ENCODE results near the gene SYT1. TPM values are rescaled to one million over a fixed set of nuclear protein-coding genes. Genes with fewer than 3 reads are reported as not detected.
"Not testable (repeated sequence)": the region's sequence is repeated elsewhere in the genome, so short reads cannot be mapped to it uniquely, and the experiment has no call there.

SYT1 gene
- total RNA-seq, 1 donor from 2014 or later: 33.2 TPM

DNA sequence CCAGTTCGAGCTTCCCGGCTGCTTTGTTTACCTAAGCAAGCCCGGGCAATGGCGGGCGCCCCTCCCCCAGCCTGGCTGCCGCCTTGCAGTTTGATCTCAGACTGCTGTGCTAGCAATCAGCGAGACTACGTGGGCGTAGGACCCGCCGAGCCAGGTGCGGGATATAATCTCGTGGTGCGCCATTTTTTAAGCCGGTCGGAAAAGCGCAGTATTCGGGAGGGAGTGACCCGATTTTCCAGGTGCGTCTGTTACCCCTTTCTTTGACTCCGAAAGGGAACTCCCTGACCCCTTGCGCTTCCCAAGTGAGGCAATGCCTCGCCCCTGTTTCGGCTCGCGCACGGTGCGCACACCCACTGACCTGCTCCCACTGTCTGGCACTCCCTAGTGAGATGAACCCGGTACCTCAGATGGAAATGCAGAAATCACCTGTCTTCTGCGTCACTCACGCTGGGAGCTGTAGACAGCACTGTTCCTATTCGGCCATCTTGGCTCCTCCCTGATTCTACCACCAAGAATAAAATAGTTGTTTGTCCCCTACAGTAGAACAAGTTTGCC is 180.7 kb downstream of the SYT1 start:
- H3K79me2 ChIP-seq (ENCODE audit: insufficient read depth, low read length); H3K27ac Mint-ChIP-seq (ENCODE audit: unreplicated experiment); H3K27ac ChIP-seq (ENCODE audit: low read depth, low read length); H3K36me3 ChIP-seq (ENCODE audit: insufficient read depth, low read length); H3K4me1 ChIP-seq (ENCODE audit: insufficient read depth, low read length); FAIRE-seq; H3K4me3 ChIP-seq (ENCODE audit: insufficient read depth, low read depth, low read length); H3K4me1 Mint-ChIP-seq (ENCODE audit: low read depth, unreplicated experiment); H4K20me1 ChIP-seq (ENCODE audit: insufficient read depth, low read length); H3K9me3 Mint-ChIP-seq (ENCODE audit: unreplicated experiment); H3K27me3 ChIP-seq (ENCODE audit: insufficient read depth, low read length); H3K9me3 ChIP-seq (ENCODE audit: insufficient read depth, low read depth, low read length); H3K36me3 Mint-ChIP-seq (ENCODE audit: low read depth, unreplicated experiment); H3K4me2 ChIP-seq (ENCODE audit: low read length); H3K27me3 Mint-ChIP-seq (ENCODE audit: low read depth, unreplicated experiment); H2AFZ ChIP-seq (ENCODE audit: low read depth, low read length); H3K9ac ChIP-seq (ENCODE audit: low read length); DNase-seq (ENCODE audit: low read depth): not testable (repeated sequence)
- peak overlapping the region; percentile 54 for H3K4me3 Mint-ChIP-seq (ENCODE audit: unreplicated experiment)

DNA sequence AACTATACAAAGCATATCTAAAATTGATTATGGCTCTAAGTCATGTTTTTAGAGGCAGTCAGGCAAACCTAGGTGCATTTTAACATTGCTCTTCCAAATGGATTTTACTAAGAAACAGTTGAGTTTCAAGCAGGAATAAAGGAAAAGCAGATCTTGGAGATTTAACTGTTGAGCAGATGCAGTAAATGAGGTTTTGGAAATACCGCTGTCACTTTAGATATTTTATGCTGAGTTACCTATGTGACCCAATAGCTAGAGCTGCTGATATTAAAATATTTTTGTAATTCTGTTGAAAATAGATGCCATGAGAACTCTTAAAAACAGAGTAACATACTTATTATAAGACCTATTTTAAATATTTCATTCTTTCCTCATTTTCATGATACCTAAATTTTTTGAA is 181.4 kb downstream of the SYT1 start:
- H3K9me3 ChIP-seq (ENCODE audit: insufficient read depth, low read depth, low read length): no peaks in the 10 kb centered on the region
- no peaks in the 10 kb centered on the region for H3K27me3 ChIP-seq (ENCODE audit: insufficient read depth, low read length)
- no peaks in the 10 kb centered on the region for H3K36me3 ChIP-seq (ENCODE audit: insufficient read depth, low read length)
- Mint-ChIP-seq H3K4me3 (ENCODE audit: unreplicated experiment) (no peak overlapping the region), H3K27me3 (ENCODE audit: low read depth, unreplicated experiment) (no peaks in the 10 kb centered on the region), H3K27ac (ENCODE audit: unreplicated experiment) (no peak overlapping the region), H3K36me3 (ENCODE audit: low read depth, unreplicated experiment) (no peaks in the 10 kb centered on the region), H3K9me3 (ENCODE audit: unreplicated experiment) (no peaks in the 10 kb centered on the region), H3K4me1 (ENCODE audit: low read depth, unreplicated experiment) (no peaks in the 10 kb centered on the region)
- H3K4me3 ChIP-seq (ENCODE audit: insufficient read depth, low read depth, low read length): no peak overlapping the region
- no peak overlapping the region for H3K9ac ChIP-seq (ENCODE audit: low read length)
- no peak for TF ChIP-seq EZH2 (IDR thresholded peaks at IDR 0.05; ENCODE audit: insufficient read depth, low read length)
- TF ChIP-seq, protein P1, sequence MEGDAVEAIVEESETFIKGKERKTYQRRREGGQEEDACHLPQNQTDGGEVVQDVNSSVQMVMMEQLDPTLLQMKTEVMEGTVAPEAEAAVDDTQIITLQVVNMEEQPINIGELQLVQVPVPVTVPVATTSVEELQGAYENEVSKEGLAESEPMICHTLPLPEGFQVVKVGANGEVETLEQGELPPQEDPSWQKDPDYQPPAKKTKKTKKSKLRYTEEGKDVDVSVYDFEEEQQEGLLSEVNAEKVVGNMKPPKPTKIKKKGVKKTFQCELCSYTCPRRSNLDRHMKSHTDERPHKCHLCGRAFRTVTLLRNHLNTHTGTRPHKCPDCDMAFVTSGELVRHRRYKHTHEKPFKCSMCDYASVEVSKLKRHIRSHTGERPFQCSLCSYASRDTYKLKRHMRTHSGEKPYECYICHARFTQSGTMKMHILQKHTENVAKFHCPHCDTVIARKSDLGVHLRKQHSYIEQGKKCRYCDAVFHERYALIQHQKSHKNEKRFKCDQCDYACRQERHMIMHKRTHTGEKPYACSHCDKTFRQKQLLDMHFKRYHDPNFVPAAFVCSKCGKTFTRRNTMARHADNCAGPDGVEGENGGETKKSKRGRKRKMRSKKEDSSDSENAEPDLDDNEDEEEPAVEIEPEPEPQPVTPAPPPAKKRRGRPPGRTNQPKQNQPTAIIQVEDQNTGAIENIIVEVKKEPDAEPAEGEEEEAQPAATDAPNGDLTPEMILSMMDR (IDR thresholded peaks at IDR 0.05; ENCODE audit: insufficient read depth, low read depth, low read length): no peak
- FAIRE-seq: no peak
- H3K27ac ChIP-seq (ENCODE audit: low read depth, low read length): no peak overlapping the region
- DNase-seq (ENCODE audit: low read depth): no peak
- no peak overlapping the region for H2AFZ ChIP-seq (ENCODE audit: low read depth, low read length)
- no peak overlapping the region for H3K4me2 ChIP-seq (ENCODE audit: low read length)
- no peaks in the 10 kb centered on the region for H3K79me2 ChIP-seq (ENCODE audit: insufficient read depth, low read length)
- H4K20me1 ChIP-seq (ENCODE audit: insufficient read depth, low read length): no peaks in the 10 kb centered on the region
- H3K4me1 ChIP-seq (ENCODE audit: insufficient read depth, low read length): no peaks in the 10 kb centered on the region

DNA sequence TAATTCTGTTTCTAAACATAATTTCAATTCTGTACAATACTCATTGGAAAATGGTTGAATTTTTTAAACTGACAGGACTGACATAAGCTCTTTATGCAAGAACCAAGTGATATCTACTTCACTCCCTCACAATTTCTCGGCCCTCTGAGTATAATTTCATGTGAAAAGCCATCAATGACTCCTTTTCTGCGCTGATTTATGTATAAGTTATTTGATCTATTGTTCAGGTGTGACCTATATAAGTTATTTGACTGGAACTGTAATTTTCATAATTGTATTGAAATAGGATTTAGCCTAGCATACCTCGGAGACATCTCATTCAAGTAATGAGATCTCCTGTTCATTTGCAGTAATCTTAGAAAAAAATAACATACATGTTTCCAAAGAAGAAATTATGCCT is 184.4 kb downstream of the SYT1 start:
- no peak for DNase-seq (ENCODE audit: low read depth)
- Histone ChIP-seq H3K27me3 (ENCODE audit: insufficient read depth, low read length) (no peaks in the 10 kb centered on the region), H3K9ac (ENCODE audit: low read length) (no peak overlapping the region), H3K36me3 (ENCODE audit: insufficient read depth, low read length) (no peaks in the 10 kb centered on the region), H4K20me1 (ENCODE audit: insufficient read depth, low read length) (no peaks in the 10 kb centered on the region), H3K4me3 (ENCODE audit: insufficient read depth, low read depth, low read length) (no peak overlapping the region), H2AFZ (ENCODE audit: low read depth, low read length) (no peak overlapping the region), H3K4me1 (ENCODE audit: insufficient read depth, low read length) (no peaks in the 10 kb centered on the region), H3K4me2 (ENCODE audit: low read length) (no peak overlapping the region), H3K9me3 (ENCODE audit: insufficient read depth, low read depth, low read length) (no peaks in the 10 kb centered on the region), H3K79me2 (ENCODE audit: insufficient read depth, low read length) (no peaks in the 10 kb centered on the region), H3K27ac (ENCODE audit: low read depth, low read length) (no peak overlapping the region)
- H3K9me3 Mint-ChIP-seq (ENCODE audit: unreplicated experiment): peaks cover 6% of the 10 kb centered on the region
- no peak for FAIRE-seq
- no peaks in the 10 kb centered on the region for H3K36me3 Mint-ChIP-seq (ENCODE audit: low read depth, unreplicated experiment)
- H3K27me3 Mint-ChIP-seq (ENCODE audit: low read depth, unreplicated experiment): no peaks in the 10 kb centered on the region
- TF ChIP-seq, protein P1 (IDR thresholded peaks at IDR 0.05; ENCODE audit: insufficient read depth, low read depth, low read length): no peak
- TF ChIP-seq EZH2 (IDR thresholded peaks at IDR 0.05; ENCODE audit: insufficient read depth, low read length): no peak
- H3K4me1 Mint-ChIP-seq (ENCODE audit: low read depth, unreplicated experiment): no peaks in the 10 kb centered on the region
- H3K4me3 Mint-ChIP-seq (ENCODE audit: unreplicated experiment): no peak overlapping the region
- no peak overlapping the region for H3K27ac Mint-ChIP-seq (ENCODE audit: unreplicated experiment)

Measured in astrocyte (in vitro differentiated cells and primary cell).